NCI-H524 treated with DMSO at 0.1 percent for 48 hours (cell line): ENCODE data around the gene ATXN7.

ENCODE experiments used
- DNase-seq: peaks from one replicate; lab custom pipeline; 2025; lab: John Stamatoyannopoulos, UW

The ATXN7 gene

GRCh38 chr3:63864008-63864964 is 619 bp downstream of the ATXN7 start:
- no peak for DNase-seq

DNA sequence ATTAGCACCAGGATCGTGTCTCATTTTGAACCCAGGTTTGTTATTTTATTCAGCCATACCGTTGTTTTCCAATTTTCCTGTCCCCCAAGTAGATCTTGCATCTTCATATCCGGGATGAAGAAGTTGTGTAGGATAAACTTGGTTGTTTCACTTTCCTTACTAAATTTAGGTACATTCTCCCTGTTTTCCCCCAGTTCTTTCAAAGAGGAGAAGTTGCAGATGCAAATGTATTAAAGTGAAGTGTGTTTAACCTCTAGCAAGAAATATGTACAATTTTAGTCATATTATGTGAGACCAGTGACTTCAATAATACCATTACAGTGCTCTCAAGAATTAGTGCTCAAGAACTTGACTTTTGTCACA is 1.3 kb downstream of the ATXN7 start:
- DNase-seq, result no peak

- DNase-seq, result no peak
These were observed 3.6 kb downstream of the ATXN7 start for GRCh38 chr3:63867225-63867624.

GRCh38 chr3:63869940-63870614 is 6.4 kb downstream of the ATXN7 start:
- no peak for DNase-seq

GRCh38 chr3:63870615-63871005 is 6.9 kb downstream of the ATXN7 start:
- DNase-seq, result no peak

- DNase-seq, result no peak
These were observed 8.7 kb downstream of the ATXN7 start for GRCh38 chr3:63872135-63872924.

- no peak for DNase-seq
These were observed 11.1 kb downstream of the ATXN7 start for GRCh38 chr3:63874769-63875168.

DNA sequence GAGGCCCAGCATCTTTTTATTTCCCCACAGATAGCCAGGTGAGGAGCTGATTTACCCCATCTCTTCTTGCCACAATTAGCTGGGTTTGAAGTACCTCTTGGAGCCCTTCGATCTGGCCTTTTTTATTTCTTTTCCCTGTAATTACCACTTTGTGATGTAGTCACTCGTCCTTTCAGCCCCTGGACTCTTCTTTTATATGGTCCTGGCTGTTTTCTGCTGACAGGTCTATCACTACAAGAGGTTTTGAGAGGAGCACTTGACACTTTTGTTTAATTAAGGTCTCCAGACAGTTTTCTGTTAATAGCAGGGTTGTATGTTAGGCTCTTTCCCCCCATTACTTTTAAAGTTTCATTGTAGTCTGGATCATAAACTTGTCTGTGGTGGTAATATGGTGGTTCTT is 11.8 kb downstream of the ATXN7 start:
- DNase-seq, result no peak

- no peak for DNase-seq
These were observed 12.6 kb downstream of the ATXN7 start for GRCh38 chr3:63876260-63876659.

GRCh38 chr3:63877737-63878393 is 14.2 kb downstream of the ATXN7 start:
- peak; percentile 7 for DNase-seq

GRCh38 chr3:63878394-63879060 is 14.9 kb downstream of the ATXN7 start:
- no peak for DNase-seq

DNA sequence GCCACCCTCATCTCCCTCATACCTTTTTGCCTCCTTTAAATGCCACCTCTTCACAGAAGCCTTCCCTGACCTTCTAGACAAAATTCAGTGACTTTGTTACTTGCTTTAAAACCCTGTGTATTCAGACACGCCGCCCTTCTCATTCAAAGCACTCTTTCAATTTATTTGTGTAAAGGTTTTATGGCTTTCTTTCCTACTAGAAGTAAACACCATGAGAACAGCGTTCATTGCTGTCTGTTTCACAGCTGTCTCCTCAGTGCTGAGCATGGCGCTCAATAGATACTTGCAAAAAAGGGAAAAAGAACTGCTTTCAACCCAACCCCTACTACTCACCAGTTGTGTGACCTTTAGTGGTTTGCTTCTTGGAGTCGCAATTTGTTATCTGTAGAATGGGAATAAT is 17.0 kb downstream of the ATXN7 start:
- DNase-seq, result no peak

DNA sequence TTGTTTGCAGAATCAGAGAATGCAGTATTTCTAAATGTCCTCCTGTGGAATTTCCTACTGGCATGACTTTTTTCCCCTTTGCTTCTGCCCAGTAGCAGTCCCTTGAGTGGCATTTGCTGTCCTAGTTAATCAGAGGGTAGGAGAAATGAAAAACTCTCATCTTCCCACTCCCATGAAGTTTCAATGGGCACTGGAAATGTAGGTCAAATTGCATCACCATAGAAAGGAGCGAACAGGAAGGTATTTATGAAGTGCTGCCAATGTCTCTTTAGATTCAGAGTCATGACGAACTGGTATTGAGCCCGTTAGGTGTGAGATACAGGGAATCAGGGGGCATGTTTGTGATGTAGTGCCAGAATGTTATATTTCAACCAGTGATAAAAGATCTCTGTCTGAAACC is 23.2 kb downstream of the ATXN7 start:
- no peak for DNase-seq

- DNase-seq, result no peak
These were observed 27.9 kb downstream of the ATXN7 start for GRCh38 chr3:63891518-63891917.

GRCh38 chr3:63892773-63893352 is 29.2 kb downstream of the ATXN7 start:
- no peak for DNase-seq

DNA sequence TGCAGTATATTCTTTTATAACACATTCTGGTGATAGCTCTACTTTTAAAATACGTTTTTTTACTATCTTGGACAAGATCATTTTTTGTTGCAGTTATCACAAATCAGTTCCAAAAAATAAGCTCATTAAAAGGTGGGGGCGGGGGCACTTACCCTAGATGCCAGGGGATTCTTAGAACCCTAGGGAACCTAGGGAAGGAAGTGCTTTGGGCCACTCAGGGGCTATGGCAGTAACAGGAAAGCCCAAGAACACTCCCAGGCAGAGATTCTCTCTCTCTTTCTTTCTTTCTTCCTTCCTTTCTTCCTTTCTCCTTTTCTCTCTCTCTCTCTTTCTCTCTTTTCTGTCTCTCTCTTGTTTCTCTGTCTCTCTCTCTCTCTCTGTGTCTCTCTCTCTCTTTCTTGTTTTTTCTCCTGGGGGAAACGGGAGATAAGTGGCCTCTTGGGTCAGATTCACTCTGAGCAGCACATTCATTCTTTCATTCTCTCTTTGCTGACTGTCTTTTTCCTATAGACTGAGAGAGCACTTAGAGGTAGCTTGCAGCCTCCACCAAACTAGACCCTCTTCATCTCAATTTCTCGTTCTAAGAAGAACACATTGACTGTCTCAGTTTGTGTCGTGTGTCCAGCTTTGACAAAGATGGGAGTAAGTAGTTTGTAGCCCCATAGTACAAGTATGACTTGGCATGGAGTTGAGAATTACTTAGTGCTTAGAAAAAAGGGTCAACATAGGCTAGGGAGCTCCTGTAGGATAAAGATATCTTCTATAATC is 31.9 kb downstream of the ATXN7 start:
- DNase-seq, result no peak

DNA sequence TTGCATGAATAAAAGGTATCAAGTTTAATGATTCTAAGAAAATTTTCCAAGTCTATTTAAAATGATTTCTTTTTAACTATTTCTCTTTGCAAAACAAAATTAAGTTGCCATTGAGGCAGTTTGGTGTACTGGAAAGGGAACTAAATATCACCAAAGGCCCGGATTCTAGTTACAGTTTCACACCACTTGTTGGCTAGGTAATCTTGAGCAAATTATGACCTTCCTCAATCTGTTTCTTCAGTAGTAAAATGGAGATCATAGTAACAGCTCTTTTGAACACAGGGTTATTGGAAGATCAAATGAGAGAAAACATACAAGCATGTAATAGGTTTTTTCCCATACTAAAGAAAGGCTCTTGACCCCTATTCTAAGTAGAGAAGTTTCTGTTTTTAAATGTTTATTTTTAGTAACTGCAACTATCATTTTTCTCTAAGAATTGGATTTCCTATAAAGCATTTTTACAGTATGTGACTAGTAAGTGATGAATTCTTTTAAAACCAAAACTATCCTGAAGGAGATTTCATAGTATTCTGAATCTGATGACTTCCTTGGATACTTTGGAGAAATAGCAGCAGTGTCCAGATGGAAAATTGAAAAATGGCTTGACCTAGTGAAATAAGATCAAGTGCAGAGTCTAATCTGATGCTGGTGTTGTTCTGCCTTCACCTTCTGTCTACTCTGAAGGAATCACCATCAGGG is 32.8 kb downstream of the ATXN7 start:
- no peak for DNase-seq

GRCh38 chr3:63900010-63900409 is 36.3 kb downstream of the ATXN7 start:
- no peak for DNase-seq

GRCh38 chr3:63900459-63900858 is 36.8 kb downstream of the ATXN7 start:
- no peak for DNase-seq
